Type B pancreatic cell (in vitro differentiated cells): ENCODE data around the gene JAZF1. TPM values are rescaled to one million over a fixed set of nuclear protein-coding genes. Genes with fewer than 3 reads are reported as not detected.

Source experiments
- DNase-seq: peaks from one replicate; pipeline ENCODE4 v3.0.0; 2021; ENCODE audit warnings: mixed read lengths; ENCODE audit not compliant: unreplicated experiment; ENCODE audit errors: extremely low spot score
- H3K27ac Mint-ChIP-seq: 2 replicates; pipeline ENCODE4 v1.8.0; 2021; ENCODE audit warnings: mild to moderate bottlenecking, mixed read lengths
- H3K27me3 Mint-ChIP-seq: 2 replicates; pipeline ENCODE4 v1.8.0; 2021; ENCODE audit warnings: mixed read lengths
- H3K36me3 Mint-ChIP-seq: 2 replicates; pipeline ENCODE4 v1.8.0; 2021; ENCODE audit warnings: mixed read lengths
- H3K4me1 Mint-ChIP-seq: one replicate; pipeline ENCODE4 v1.8.0; 2021; ENCODE audit warnings: mixed read lengths; ENCODE audit not compliant: unreplicated experiment
- H3K4me3 Mint-ChIP-seq: 2 replicates; pipeline ENCODE4 v1.8.0; 2021; ENCODE audit warnings: mild to moderate bottlenecking, mixed read lengths
- H3K9me3 Mint-ChIP-seq: 2 replicates; pipeline ENCODE4 v1.8.0; 2021; ENCODE audit warnings: mixed read lengths
- total RNA-seq: library from RNA; stranded (reverse); gene quantifications from 2 replicates; pipeline ENCODE4 v1.2.1, GENCODE V29; 2021; ENCODE audit warnings: low replicate concordance
- TF ChIP-seq, protein P1 (sequence below): fragments of 200-600 bp; sonication (generic); conservative IDR thresholded peaks from 2 replicates; pipeline ENCODE4 v1.5.0; 2021; ENCODE audit warnings: antibody characterized with exemption, mild to moderate bottlenecking

JAZF1 gene
- total RNA-seq, 1 donor from 2014 or later, result 4.9 TPM

- DNase-seq, result no peak
- Mint-ChIP-seq H3K4me3 (no peak overlapping the region), H3K4me1 (peaks cover 5% of the 10 kb centered on the region), H3K27ac (no peak overlapping the region), H3K36me3 (no peaks in the 10 kb centered on the region), H3K9me3 (no peaks in the 10 kb centered on the region), H3K27me3 (peaks cover 3% of the 10 kb centered on the region)
- TF ChIP-seq, protein P1, sequence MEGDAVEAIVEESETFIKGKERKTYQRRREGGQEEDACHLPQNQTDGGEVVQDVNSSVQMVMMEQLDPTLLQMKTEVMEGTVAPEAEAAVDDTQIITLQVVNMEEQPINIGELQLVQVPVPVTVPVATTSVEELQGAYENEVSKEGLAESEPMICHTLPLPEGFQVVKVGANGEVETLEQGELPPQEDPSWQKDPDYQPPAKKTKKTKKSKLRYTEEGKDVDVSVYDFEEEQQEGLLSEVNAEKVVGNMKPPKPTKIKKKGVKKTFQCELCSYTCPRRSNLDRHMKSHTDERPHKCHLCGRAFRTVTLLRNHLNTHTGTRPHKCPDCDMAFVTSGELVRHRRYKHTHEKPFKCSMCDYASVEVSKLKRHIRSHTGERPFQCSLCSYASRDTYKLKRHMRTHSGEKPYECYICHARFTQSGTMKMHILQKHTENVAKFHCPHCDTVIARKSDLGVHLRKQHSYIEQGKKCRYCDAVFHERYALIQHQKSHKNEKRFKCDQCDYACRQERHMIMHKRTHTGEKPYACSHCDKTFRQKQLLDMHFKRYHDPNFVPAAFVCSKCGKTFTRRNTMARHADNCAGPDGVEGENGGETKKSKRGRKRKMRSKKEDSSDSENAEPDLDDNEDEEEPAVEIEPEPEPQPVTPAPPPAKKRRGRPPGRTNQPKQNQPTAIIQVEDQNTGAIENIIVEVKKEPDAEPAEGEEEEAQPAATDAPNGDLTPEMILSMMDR, result no peak
These were observed 43.7 kb downstream of the JAZF1 start for GRCh38 chr7:28136885-28137284.

DNA sequence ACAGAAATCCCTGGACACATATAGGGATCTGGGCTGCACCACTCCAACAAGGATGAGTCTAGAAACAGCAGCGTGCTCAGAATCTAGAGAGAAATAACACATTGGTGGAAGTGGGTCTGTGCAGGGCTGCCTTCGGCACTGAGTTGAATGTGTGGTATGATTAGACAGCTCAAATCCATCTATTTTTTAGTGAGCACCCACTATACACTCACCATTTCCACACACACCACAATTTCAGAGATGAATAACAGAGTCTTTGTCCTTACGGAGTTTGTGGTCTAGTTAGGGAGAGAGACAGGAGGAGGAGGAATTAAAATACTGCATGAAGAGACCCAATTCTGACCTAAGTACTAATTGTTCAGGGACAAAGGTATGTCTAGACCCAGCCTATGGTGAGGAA is 44.2 kb downstream of the JAZF1 start:
- Mint-ChIP-seq H3K27ac (no peak overlapping the region), H3K4me1 (peaks cover 5% of the 10 kb centered on the region), H3K27me3 (peaks cover 3% of the 10 kb centered on the region), H3K4me3 (no peak overlapping the region), H3K36me3 (no peaks in the 10 kb centered on the region), H3K9me3 (no peaks in the 10 kb centered on the region)
- DNase-seq, result no peak
- TF ChIP-seq, protein P1, result no peak

- H3K4me3 Mint-ChIP-seq, result no peak overlapping the region
- H3K27ac Mint-ChIP-seq, result no peak overlapping the region
- DNase-seq, result no peak
- no peaks in the 10 kb centered on the region for H3K36me3 Mint-ChIP-seq
- peaks cover 3% of the 10 kb centered on the region for H3K27me3 Mint-ChIP-seq
- TF ChIP-seq, protein P1, result no peak
- H3K4me1 Mint-ChIP-seq, result peaks cover 5% of the 10 kb centered on the region
- H3K9me3 Mint-ChIP-seq, result no peaks in the 10 kb centered on the region
These were observed 44.8 kb downstream of the JAZF1 start for GRCh38 chr7:28135760-28136159.

DNA sequence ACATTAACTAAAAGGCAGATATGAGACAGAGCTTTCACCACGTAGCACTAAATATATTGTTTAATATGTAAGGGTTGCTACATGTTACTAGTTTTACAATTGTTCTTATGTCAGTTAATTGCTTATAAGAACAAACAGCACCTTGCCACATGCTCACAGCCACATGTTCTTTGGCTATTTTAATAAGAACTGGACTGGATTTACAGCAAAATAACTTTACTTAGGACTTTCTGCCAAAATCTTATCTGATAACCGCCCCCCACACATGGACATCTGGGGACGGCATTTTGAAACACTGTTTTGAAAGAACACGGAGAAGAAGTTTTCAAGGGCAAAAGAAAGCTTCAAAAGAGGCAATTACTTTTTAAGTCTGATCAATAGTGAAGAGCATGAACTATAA is 45.3 kb downstream of the JAZF1 start:
- H3K27ac Mint-ChIP-seq, result no peak overlapping the region
- no peak for DNase-seq
- H3K27me3 Mint-ChIP-seq, result peaks cover 3% of the 10 kb centered on the region
- TF ChIP-seq, protein P1, result no peak
- peaks cover 5% of the 10 kb centered on the region for H3K4me1 Mint-ChIP-seq
- H3K36me3 Mint-ChIP-seq, result no peaks in the 10 kb centered on the region
- no peak overlapping the region for H3K4me3 Mint-ChIP-seq
- peaks cover 4% of the 10 kb centered on the region for H3K9me3 Mint-ChIP-seq

DNA sequence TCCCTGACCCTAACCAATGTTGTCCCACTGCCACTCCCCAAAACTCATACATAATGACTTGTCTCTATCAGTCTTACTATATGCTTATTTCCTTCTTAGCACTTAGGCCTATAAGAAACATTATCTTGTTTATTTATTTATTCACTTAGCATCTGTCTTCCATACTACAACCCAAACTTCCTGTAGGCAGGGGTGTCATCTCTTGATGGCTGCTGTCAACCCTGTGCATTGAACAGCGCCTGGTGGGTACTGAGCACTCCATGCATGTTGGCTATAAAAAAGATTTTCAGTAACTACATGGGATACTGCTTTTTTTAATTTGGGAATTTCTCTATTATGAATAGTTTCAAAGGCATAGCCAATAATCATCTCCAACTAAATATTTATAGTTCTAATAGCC is 46.7 kb downstream of the JAZF1 start:
- Mint-ChIP-seq H3K27ac (no peak overlapping the region), H3K9me3 (peaks cover 4% of the 10 kb centered on the region), H3K4me3 (no peak overlapping the region), H3K27me3 (no peaks in the 10 kb centered on the region), H3K4me1 (peaks cover 5% of the 10 kb centered on the region), H3K36me3 (no peaks in the 10 kb centered on the region)
- TF ChIP-seq, protein P1, result no peak
- no peak for DNase-seq
